Measurements from ENCODE around the gene MYH11.

DNA sequence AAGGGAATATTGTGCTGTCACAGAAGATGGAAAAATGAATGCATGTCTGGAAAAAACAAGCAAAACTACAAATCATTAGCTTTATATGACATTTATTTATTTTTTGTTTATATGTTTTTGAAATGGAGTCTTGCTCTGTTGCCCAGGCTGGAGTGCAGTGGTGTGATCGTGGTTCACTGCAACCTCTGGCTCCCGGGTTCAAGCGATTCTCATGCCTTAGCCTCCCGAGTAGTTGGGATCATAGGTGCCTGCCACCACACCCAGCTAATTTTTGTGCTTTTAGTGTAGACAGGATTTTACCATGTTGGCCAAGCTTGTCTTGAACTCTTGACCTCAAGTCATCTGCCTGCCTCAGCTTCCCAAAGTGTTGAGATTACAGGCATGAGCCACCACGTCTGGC, 198.3 kb downstream of the MYH11 start:
- TF ChIP-seq, protein P1, sequence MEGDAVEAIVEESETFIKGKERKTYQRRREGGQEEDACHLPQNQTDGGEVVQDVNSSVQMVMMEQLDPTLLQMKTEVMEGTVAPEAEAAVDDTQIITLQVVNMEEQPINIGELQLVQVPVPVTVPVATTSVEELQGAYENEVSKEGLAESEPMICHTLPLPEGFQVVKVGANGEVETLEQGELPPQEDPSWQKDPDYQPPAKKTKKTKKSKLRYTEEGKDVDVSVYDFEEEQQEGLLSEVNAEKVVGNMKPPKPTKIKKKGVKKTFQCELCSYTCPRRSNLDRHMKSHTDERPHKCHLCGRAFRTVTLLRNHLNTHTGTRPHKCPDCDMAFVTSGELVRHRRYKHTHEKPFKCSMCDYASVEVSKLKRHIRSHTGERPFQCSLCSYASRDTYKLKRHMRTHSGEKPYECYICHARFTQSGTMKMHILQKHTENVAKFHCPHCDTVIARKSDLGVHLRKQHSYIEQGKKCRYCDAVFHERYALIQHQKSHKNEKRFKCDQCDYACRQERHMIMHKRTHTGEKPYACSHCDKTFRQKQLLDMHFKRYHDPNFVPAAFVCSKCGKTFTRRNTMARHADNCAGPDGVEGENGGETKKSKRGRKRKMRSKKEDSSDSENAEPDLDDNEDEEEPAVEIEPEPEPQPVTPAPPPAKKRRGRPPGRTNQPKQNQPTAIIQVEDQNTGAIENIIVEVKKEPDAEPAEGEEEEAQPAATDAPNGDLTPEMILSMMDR (IDR thresholded peaks at IDR 0.05) = no peak
- TF ChIP-seq ZFX (IDR thresholded peaks at IDR 0.05; ENCODE audit: borderline replicate concordance) = no peak
